ENCODE measurements around the gene OR7C1. TPM values are rescaled to one million over a fixed set of nuclear protein-coding genes. Genes with fewer than 3 reads are reported as not detected.
"Not testable (repeated sequence)": the region's sequence is repeated elsewhere in the genome, so short reads cannot be mapped to it uniquely, and the experiment has no call there.

Gene OR7C1
- total and polyA plus RNA-seq, 2 donors, result 0.11 TPM; not detected in 1

- not testable (repeated sequence) for H3K27ac ChIP-seq (ENCODE audit: low read depth in 1 of 2, low read length in 1 of 2); DNase-seq (ENCODE audit: low read depth in 6 of 9, low spot score in 9 of 9); H3K27me3 ChIP-seq (ENCODE audit: control insufficient read depth in 2 of 2, insufficient read depth in 1 of 2, low read length in 1 of 2); H3K9me3 ChIP-seq (ENCODE audit: control insufficient read depth in 2 of 2, insufficient read depth in 1 of 2, low read length in 1 of 2); H3K36me3 ChIP-seq (ENCODE audit: control insufficient read depth in 2 of 2, insufficient read depth in 2 of 2, low read length in 1 of 2); H3K4me3 ChIP-seq (ENCODE audit: low read length in 2 of 2)
- 83% methylated on average over 14 of the region's 14 CpGs for WGBS
- H3K4me1 ChIP-seq (ENCODE audit: control insufficient read depth in 2 of 2, insufficient read depth in 2 of 2, low read length in 2 of 2), result peaks cover 0 to 39% of the 10 kb centered on the region in 2 donors
Measured at GRCh38 chr19:14780622-14781225, 54.3 kb downstream of the OR7C1 start.

GRCh38 chr19:14779151-14779550, 55.8 kb downstream of the OR7C1 start:
- no peak for DNase-seq (ENCODE audit: low read depth in 6 of 9, low spot score in 9 of 9)
- Histone ChIP-seq H3K4me1 (ENCODE audit: control insufficient read depth in 2 of 2, insufficient read depth in 2 of 2, low read length in 2 of 2) (peaks cover 0 to 31% of the 10 kb centered on the region in 2 donors), H3K27me3 (ENCODE audit: control insufficient read depth in 2 of 2, insufficient read depth in 1 of 2, low read length in 1 of 2) (peaks cover 0 to 3% of the 10 kb centered on the region in 2 donors), H3K9me3 (ENCODE audit: control insufficient read depth in 2 of 2, insufficient read depth in 1 of 2, low read length in 1 of 2) (no peaks in the 10 kb centered on the region), H3K27ac (ENCODE audit: low read depth in 1 of 2, low read length in 1 of 2) (no peak overlapping the region), H3K4me3 (ENCODE audit: low read length in 2 of 2) (no peak overlapping the region), H3K36me3 (ENCODE audit: control insufficient read depth in 2 of 2, insufficient read depth in 2 of 2, low read length in 1 of 2) (no peaks in the 10 kb centered on the region)
- WGBS, result 87% methylated on average over 5 of the region's 5 CpGs

GRCh38 chr19:14778110-14778845, 56.7 kb downstream of the OR7C1 start, which contains the start of gene ADGRE2:
Gene ADGRE2, minus strand, starts transcription at chr19:14778560. Its CDS starts 1,804 bp downstream, at chr19:14776756.
- H3K9me3 ChIP-seq (ENCODE audit: control insufficient read depth in 2 of 2, insufficient read depth in 1 of 2, low read length in 1 of 2); H3K4me3 ChIP-seq (ENCODE audit: low read length in 2 of 2); H3K36me3 ChIP-seq (ENCODE audit: control insufficient read depth in 2 of 2, insufficient read depth in 2 of 2, low read length in 1 of 2); H3K27me3 ChIP-seq (ENCODE audit: control insufficient read depth in 2 of 2, insufficient read depth in 1 of 2, low read length in 1 of 2); H3K27ac ChIP-seq (ENCODE audit: low read depth in 1 of 2, low read length in 1 of 2): not testable (repeated sequence)
- peak in 1 of 9 donors; percentile 15 for DNase-seq (ENCODE audit: low read depth in 6 of 9, low spot score in 9 of 9)
- peaks cover 0 to 24% of the 10 kb centered on the region in 2 donors for H3K4me1 ChIP-seq (ENCODE audit: control insufficient read depth in 2 of 2, insufficient read depth in 2 of 2, low read length in 2 of 2)
- WGBS, result 25% methylated on average over 12 of the region's 12 CpGs

GRCh38 chr19:14777645-14778044, 57.3 kb downstream of the OR7C1 start:
- H3K9me3 ChIP-seq (ENCODE audit: control insufficient read depth in 2 of 2, insufficient read depth in 1 of 2, low read length in 1 of 2); H3K36me3 ChIP-seq (ENCODE audit: control insufficient read depth in 2 of 2, insufficient read depth in 2 of 2, low read length in 1 of 2); H3K4me3 ChIP-seq (ENCODE audit: low read length in 2 of 2); H3K27ac ChIP-seq (ENCODE audit: low read depth in 1 of 2, low read length in 1 of 2); DNase-seq (ENCODE audit: low read depth in 6 of 9, low spot score in 9 of 9); H3K27me3 ChIP-seq (ENCODE audit: control insufficient read depth in 2 of 2, insufficient read depth in 1 of 2, low read length in 1 of 2): not testable (repeated sequence)
- H3K4me1 ChIP-seq (ENCODE audit: control insufficient read depth in 2 of 2, insufficient read depth in 2 of 2, low read length in 2 of 2), result peaks cover 0 to 18% of the 10 kb centered on the region in 2 donors
- WGBS, result 94% methylated on average over 4 of the region's 4 CpGs

GRCh38 chr19:14775869-14776586, 59.0 kb downstream of the OR7C1 start:
- Histone ChIP-seq H3K36me3 (ENCODE audit: control insufficient read depth in 2 of 2, insufficient read depth in 2 of 2, low read length in 1 of 2) (peaks cover 2 to 3% of the 10 kb centered on the region in 2 donors), H3K27me3 (ENCODE audit: control insufficient read depth in 2 of 2, insufficient read depth in 1 of 2, low read length in 1 of 2) (peaks cover 0 to 3% of the 10 kb centered on the region in 2 donors), H3K27ac (ENCODE audit: low read depth in 1 of 2, low read length in 1 of 2) (peak overlapping the region in 1 of 2 donors; percentile 18), H3K9me3 (ENCODE audit: control insufficient read depth in 2 of 2, insufficient read depth in 1 of 2, low read length in 1 of 2) (peaks cover 0 to 1% of the 10 kb centered on the region in 2 donors), H3K4me1 (ENCODE audit: control insufficient read depth in 2 of 2, insufficient read depth in 2 of 2, low read length in 2 of 2) (peaks cover 0 to 18% of the 10 kb centered on the region in 2 donors), H3K4me3 (ENCODE audit: low read length in 2 of 2) (peak overlapping the region; percentile 40 to 53)
- peak in 2 of 9 donors; percentile 13 to 38 for DNase-seq (ENCODE audit: low read depth in 6 of 9, low spot score in 9 of 9)
- WGBS, result 1% methylated on average over 22 of the region's 22 CpGs

GRCh38 chr19:14775326-14775725, 59.7 kb downstream of the OR7C1 start:
- DNase-seq (ENCODE audit: low read depth in 6 of 9, low spot score in 9 of 9); H3K27me3 ChIP-seq (ENCODE audit: control insufficient read depth in 2 of 2, insufficient read depth in 1 of 2, low read length in 1 of 2); H3K27ac ChIP-seq (ENCODE audit: low read depth in 1 of 2, low read length in 1 of 2); H3K36me3 ChIP-seq (ENCODE audit: control insufficient read depth in 2 of 2, insufficient read depth in 2 of 2, low read length in 1 of 2); H3K9me3 ChIP-seq (ENCODE audit: control insufficient read depth in 2 of 2, insufficient read depth in 1 of 2, low read length in 1 of 2): not testable (repeated sequence)
- H3K4me3 ChIP-seq (ENCODE audit: low read length in 2 of 2), result peak overlapping the region in 1 of 2 donors; percentile 40
- H3K4me1 ChIP-seq (ENCODE audit: control insufficient read depth in 2 of 2, insufficient read depth in 2 of 2, low read length in 2 of 2), result peaks cover 0 to 18% of the 10 kb centered on the region in 2 donors
- 39% methylated on average over 8 of the region's 8 CpGs for WGBS

- no peak overlapping the region for H3K4me3 ChIP-seq (ENCODE audit: low read length in 2 of 2)
- WGBS, result 88% methylated on average over 10 of the region's 10 CpGs
- no peak overlapping the region for H3K27ac ChIP-seq (ENCODE audit: low read depth in 1 of 2, low read length in 1 of 2)
- H3K36me3 ChIP-seq (ENCODE audit: control insufficient read depth in 2 of 2, insufficient read depth in 2 of 2, low read length in 1 of 2), result peaks cover 2 to 5% of the 10 kb centered on the region in 2 donors
- no peak for DNase-seq (ENCODE audit: low read depth in 6 of 9, low spot score in 9 of 9)
- H3K27me3 ChIP-seq (ENCODE audit: control insufficient read depth in 2 of 2, insufficient read depth in 1 of 2, low read length in 1 of 2), result peaks cover 0 to 3% of the 10 kb centered on the region in 2 donors
- H3K4me1 ChIP-seq (ENCODE audit: control insufficient read depth in 2 of 2, insufficient read depth in 2 of 2, low read length in 2 of 2), result peaks cover 0 to 18% of the 10 kb centered on the region in 2 donors
- peaks cover 0 to 1% of the 10 kb centered on the region in 2 donors for H3K9me3 ChIP-seq (ENCODE audit: control insufficient read depth in 2 of 2, insufficient read depth in 1 of 2, low read length in 1 of 2)
Measured at GRCh38 chr19:14774373-14774772, 60.6 kb downstream of the OR7C1 start.

GRCh38 chr19:14773722-14774121, 61.3 kb downstream of the OR7C1 start:
- H3K36me3 ChIP-seq (ENCODE audit: control insufficient read depth in 2 of 2, insufficient read depth in 2 of 2, low read length in 1 of 2); H3K27me3 ChIP-seq (ENCODE audit: control insufficient read depth in 2 of 2, insufficient read depth in 1 of 2, low read length in 1 of 2); H3K4me3 ChIP-seq (ENCODE audit: low read length in 2 of 2); DNase-seq (ENCODE audit: low read depth in 6 of 9, low spot score in 9 of 9); H3K27ac ChIP-seq (ENCODE audit: low read depth in 1 of 2, low read length in 1 of 2); H3K9me3 ChIP-seq (ENCODE audit: control insufficient read depth in 2 of 2, insufficient read depth in 1 of 2, low read length in 1 of 2): not testable (repeated sequence)
- peaks cover 0 to 18% of the 10 kb centered on the region in 2 donors for H3K4me1 ChIP-seq (ENCODE audit: control insufficient read depth in 2 of 2, insufficient read depth in 2 of 2, low read length in 2 of 2)
- WGBS, result 96% methylated on average over 9 of the region's 9 CpGs

- Histone ChIP-seq H3K36me3 (ENCODE audit: control insufficient read depth in 2 of 2, insufficient read depth in 2 of 2, low read length in 1 of 2) (peaks cover 2 to 5% of the 10 kb centered on the region in 2 donors), H3K9me3 (ENCODE audit: control insufficient read depth in 2 of 2, insufficient read depth in 1 of 2, low read length in 1 of 2) (peaks cover 0 to 1% of the 10 kb centered on the region in 2 donors), H3K27me3 (ENCODE audit: control insufficient read depth in 2 of 2, insufficient read depth in 1 of 2, low read length in 1 of 2) (peaks cover 0 to 3% of the 10 kb centered on the region in 2 donors), H3K4me1 (ENCODE audit: control insufficient read depth in 2 of 2, insufficient read depth in 2 of 2, low read length in 2 of 2) (peaks cover 0 to 18% of the 10 kb centered on the region in 2 donors), H3K27ac (ENCODE audit: low read depth in 1 of 2, low read length in 1 of 2) (no peak overlapping the region), H3K4me3 (ENCODE audit: low read length in 2 of 2) (no peak overlapping the region)
- WGBS, result 97% methylated on average over 7 of the region's 7 CpGs
- DNase-seq (ENCODE audit: low read depth in 6 of 9, low spot score in 9 of 9), result no peak
Measured at GRCh38 chr19:14772995-14773394, 62.0 kb downstream of the OR7C1 start.

Measured in thymus (tissue), 11 donors.